HG03521 (cell line): Measurements from ENCODE around the gene SPTB.

Experiments
- ATAC-seq: cut with Tn5 transposase; IDR thresholded peaks from one replicate; pipeline ENCODE4 v1.9.1; 2021; ENCODE audit warnings: mild to moderate bottlenecking, moderate library complexity; ENCODE audit not compliant: unreplicated experiment

Gene SPTB

GRCh38 chr14:64889352-64889751 lies 9.6 kb upstream of the SPTB start:
- ATAC-seq, result no peak

GRCh38 chr14:64885559-64885958 lies 5.9 kb upstream of the SPTB start:
- no peak for ATAC-seq

- ATAC-seq, result peak; percentile 45
These were observed 764 bp upstream of the SPTB start for GRCh38 chr14:64880221-64881121.

GRCh38 chr14:64878837-64879634 lies 671 bp downstream of the SPTB start:
- ATAC-seq, result no peak

DNA sequence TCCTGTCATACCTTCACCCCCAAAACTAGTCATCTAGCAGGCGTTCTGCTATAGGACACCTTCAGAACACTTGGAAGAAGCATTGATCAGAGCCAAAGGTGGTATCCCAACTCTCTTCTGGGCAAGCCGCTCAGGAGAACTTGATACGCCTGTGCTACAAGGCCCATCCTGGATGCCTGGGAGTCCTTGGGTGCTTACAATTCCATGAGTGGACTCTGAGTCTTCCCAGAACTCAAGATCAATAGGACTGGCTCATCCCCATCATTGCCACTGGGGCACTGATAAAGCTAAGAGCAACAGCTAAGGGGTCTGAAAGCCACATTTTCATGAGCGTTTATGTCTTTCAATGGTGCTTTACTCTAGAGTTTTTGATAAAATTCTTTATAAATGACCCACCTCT lies 1.9 kb downstream of the SPTB start:
- ATAC-seq, result no peak

- no peak for ATAC-seq
These were observed 4.4 kb downstream of the SPTB start for GRCh38 chr14:64875350-64875749.

- no peak for ATAC-seq
These were observed 6.0 kb downstream of the SPTB start for GRCh38 chr14:64873506-64874219.

DNA sequence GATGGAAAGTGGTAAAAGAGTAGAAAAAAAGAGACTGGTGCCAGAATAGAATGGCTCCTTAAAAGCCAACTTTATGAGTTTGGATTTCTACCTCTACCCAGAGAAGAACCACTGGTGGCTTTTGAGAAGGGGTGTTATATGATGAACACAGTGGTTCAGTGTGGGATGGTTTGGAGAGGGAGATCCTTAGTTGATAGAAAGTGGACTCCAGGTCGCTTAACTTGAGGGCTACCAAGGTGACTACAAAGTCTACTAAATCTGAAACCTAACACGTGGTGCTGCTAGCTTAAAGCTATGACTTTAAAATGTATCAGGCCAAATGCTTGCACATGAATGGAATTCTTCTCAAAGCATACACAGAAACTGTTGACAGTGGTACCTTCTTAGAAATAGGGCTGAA lies 8.4 kb downstream of the SPTB start:
- ATAC-seq, result no peak

DNA sequence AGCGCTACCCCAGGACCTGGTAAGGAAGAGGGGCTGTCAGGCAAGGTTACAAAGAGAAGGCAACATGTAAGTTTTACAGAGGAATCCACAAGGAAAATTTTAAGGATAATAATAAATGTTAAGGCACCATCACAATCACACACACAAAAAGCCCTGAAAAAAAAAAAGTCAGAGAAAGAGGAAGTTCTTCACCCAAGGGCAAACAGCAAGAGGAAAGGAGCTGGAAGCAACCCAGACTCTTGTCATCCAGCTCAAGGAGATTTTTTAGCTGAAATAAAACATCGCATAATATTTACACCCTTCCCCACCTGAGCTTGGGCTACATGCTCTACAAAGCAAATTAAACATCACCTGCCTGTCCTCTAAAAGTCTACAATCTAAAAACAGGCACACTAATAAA lies 9.5 kb downstream of the SPTB start:
- ATAC-seq, result no peak

GRCh38 chr14:64868841-64869240 lies 10.9 kb downstream of the SPTB start:
- no peak for ATAC-seq

DNA sequence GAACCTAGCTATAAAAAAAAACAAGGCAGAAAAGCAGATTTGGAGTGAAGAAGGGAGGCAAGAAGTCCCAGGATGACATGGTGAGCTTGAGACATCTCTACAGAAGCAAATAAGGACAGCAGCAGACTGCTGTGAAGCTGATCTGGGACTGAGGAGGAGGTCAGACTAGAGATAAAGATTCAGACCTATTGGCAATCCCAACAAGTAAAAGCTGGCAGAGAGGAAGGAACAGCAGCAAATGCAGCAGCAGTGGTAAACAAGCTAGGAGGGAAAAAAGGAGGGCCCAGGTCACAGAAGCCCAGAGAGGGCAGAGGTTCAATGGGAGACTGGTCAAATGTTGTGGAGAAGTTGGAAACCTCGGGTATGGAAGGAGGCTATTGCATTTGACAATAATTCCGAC lies 11.3 kb downstream of the SPTB start:
- ATAC-seq, result no peak

DNA sequence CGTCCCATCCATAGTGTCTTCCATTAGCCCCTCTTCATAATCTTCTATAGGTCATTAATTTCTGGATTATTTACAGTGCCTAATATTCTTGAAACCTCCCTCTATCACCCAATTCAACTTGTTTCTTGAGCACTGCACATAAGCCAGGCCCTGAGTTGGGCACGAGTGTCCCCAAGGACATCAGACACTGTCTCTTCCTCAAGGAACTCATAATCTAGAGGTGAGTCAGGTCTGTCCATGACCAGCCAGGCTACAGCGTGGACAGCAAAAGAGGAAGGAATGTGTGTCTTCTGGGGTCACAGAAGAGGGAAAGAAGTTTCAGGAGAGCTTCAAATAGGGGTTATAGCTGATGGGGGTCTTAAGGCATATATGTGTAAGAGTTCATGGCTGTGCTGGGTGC lies 12.5 kb downstream of the SPTB start:
- no peak for ATAC-seq

GRCh38 chr14:64865992-64866391 lies 13.7 kb downstream of the SPTB start:
- ATAC-seq, result no peak

GRCh38 chr14:64865109-64865508 lies 14.6 kb downstream of the SPTB start:
- no peak for ATAC-seq

DNA sequence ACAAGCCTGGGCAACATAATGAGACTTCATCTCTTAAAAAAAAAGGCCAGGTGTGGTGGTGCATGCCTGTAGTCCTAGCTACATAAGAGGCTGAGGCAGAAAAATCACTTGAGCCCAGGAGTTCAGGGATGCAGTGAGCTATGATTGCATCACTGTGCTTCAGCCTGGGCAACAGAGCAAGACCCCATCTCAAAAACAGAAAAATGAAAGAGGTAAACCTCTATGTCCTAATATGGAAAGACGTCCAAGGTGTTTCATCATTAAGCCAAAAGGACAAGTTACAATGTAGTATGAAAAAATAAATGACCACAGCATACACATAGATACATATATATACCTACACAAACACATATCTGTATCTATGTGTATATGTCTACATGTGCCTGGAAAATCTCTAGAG lies 15.4 kb downstream of the SPTB start:
- ATAC-seq, result no peak

GRCh38 chr14:64861916-64862315 lies 17.8 kb downstream of the SPTB start:
- ATAC-seq, result no peak

- no peak for ATAC-seq
These were observed 19.7 kb downstream of the SPTB start for GRCh38 chr14:64860039-64860438.

DNA sequence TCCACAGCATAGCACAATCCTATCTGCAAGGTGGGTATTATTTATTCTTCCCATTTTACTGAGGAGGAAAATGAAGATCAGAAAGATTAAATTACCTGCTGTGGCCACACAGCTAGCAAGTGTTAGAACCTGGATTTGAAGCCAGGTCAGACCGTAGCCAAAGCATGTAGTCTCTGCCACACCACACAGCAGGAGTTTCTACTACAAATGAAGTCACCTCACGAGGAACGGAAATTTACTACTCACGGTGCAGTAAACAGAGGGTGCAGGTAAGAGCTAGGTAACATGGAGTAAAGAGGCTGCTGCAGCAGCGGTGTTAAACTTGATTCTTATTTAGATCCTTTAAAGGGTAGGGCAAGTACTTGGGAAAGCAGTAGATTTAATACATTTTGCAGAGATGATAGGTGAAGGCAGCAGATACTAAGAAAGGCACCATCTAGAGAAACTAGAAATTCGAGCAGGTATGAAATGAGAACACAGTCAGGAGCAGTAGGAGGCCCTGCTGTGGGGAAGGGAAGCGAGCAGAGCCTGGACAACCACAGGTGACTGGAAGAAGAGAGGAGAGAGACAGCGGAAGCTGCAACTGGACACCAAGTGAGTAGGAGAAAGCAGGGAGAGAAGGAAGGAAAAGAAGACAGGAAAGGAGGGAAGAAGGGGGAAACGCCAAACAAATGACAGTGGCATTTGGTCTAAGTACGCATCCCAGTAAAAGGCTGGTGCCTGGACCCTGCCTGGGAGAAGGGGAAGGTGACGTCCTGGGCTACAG lies 21.5 kb downstream of the SPTB start:
- ATAC-seq, result no peak

- no peak for ATAC-seq
These were observed 22.9 kb downstream of the SPTB start for GRCh38 chr14:64856529-64857445.
